ENCODE measurements around the gene FLVCR2. TPM values are rescaled to one million over a fixed set of nuclear protein-coding genes. Genes with fewer than 3 reads are reported as not detected.

Gene FLVCR2
- polyA plus RNA-seq, 1 donor from 2014 or later, result not detected

DNA sequence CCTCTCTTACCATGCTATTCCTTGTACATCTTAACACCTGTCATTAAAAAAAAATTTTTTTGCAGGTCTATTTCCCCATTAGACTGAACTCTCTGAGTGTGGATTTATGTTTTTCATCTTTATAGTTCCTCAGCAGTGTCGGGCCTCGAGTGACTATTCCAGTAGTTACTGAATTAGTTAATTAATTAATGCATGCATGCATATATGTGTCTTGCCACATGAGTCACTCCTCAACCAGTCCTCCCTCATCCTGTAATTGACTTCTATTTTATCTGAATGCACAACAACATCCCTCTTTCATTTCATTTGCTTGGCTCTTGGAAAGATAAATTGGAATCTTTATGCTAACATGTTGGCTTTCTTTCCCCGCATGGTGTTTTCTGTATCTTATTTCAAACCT, 46.6 kb downstream of the FLVCR2 start:
- H4K20me1 ChIP-seq (ENCODE audit: insufficient read depth), result no peaks in the 10 kb centered on the region
- H3K27me3 ChIP-seq (ENCODE audit: insufficient read depth, low read depth, low read length), result no peaks in the 10 kb centered on the region

DNA sequence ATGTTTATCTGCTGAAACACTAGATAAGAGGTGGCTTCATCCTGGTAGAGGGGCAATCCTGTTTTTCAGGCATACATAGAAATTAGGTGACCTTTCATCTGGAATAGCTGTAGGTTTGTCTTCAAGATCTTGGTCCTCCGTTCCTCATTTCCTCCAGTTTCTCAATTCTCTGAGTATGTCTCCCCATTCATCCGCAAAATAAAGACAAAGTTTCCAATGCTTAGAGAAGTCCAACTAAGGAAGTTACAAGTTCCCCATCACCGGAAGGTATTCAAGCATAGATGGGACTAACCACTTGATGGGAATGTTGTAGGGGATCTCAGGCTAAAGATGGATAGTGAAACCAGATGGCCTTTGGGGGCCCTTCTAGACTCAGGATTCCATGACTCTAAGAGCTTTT, 48.0 kb downstream of the FLVCR2 start:
- Histone ChIP-seq H3K4me2 (ENCODE audit: low read length) (no peak overlapping the region), H3K36me3 (ENCODE audit: insufficient read depth, low read length) (no peaks in the 10 kb centered on the region), H3F3A (ENCODE audit: insufficient read depth, low read length, poor library complexity, severe bottlenecking) (no peaks in the 10 kb centered on the region), H3K4me3 (ENCODE audit: low read length) (no peak overlapping the region), H3K79me2 (replicated peaks; ENCODE audit: insufficient read depth, low read length) (no peaks in the 10 kb centered on the region), H3K9ac (ENCODE audit: low read length) (no peak overlapping the region), H3K9me3 (ENCODE audit: low read length) (no peaks in the 10 kb centered on the region), H2AFZ (ENCODE audit: low read depth, low read length) (no peak overlapping the region), H3K27me3 (ENCODE audit: insufficient read depth, low read depth, low read length) (no peaks in the 10 kb centered on the region), H4K20me1 (ENCODE audit: insufficient read depth) (no peaks in the 10 kb centered on the region), H3K27ac (ENCODE audit: low read length) (no peak overlapping the region), H3K9me2 (ENCODE audit: insufficient read depth, low read length) (no peaks in the 10 kb centered on the region)
- TF ChIP-seq POLR2AphosphoS5 (IDR thresholded peaks at IDR 0.05) (no peak), TAF1 (IDR thresholded peaks at IDR 0.05; ENCODE audit: low read depth) (no peak)

More for the DNA sequence above, 46.6 kb downstream of the FLVCR2 start:
- Histone ChIP-seq H2AFZ (ENCODE audit: low read depth, low read length) (no peak overlapping the region), H3K4me3 (ENCODE audit: low read length) (no peak overlapping the region), H3K4me2 (ENCODE audit: low read length) (no peak overlapping the region), H3K36me3 (ENCODE audit: insufficient read depth, low read length) (no peaks in the 10 kb centered on the region), H3K79me2 (replicated peaks; ENCODE audit: insufficient read depth, low read length) (no peaks in the 10 kb centered on the region), H3K9ac (ENCODE audit: low read length) (no peak overlapping the region), H3K9me3 (ENCODE audit: low read length) (no peaks in the 10 kb centered on the region), H3K9me2 (ENCODE audit: insufficient read depth, low read length) (no peaks in the 10 kb centered on the region), H3K27ac (ENCODE audit: low read length) (no peak overlapping the region), H3F3A (ENCODE audit: insufficient read depth, low read length, poor library complexity, severe bottlenecking) (no peaks in the 10 kb centered on the region)
- TF ChIP-seq, protein P1, sequence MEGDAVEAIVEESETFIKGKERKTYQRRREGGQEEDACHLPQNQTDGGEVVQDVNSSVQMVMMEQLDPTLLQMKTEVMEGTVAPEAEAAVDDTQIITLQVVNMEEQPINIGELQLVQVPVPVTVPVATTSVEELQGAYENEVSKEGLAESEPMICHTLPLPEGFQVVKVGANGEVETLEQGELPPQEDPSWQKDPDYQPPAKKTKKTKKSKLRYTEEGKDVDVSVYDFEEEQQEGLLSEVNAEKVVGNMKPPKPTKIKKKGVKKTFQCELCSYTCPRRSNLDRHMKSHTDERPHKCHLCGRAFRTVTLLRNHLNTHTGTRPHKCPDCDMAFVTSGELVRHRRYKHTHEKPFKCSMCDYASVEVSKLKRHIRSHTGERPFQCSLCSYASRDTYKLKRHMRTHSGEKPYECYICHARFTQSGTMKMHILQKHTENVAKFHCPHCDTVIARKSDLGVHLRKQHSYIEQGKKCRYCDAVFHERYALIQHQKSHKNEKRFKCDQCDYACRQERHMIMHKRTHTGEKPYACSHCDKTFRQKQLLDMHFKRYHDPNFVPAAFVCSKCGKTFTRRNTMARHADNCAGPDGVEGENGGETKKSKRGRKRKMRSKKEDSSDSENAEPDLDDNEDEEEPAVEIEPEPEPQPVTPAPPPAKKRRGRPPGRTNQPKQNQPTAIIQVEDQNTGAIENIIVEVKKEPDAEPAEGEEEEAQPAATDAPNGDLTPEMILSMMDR (IDR thresholded peaks at IDR 0.05; ENCODE audit: poor library complexity, severe bottlenecking), result no peak
- TF ChIP-seq TAF1 (IDR thresholded peaks at IDR 0.05; ENCODE audit: low read depth) (no peak), MXI1 (conservative IDR thresholded peaks at IDR 0.05; ENCODE audit: poor library complexity, severe bottlenecking) (no peak), EP300 (conservative IDR thresholded peaks at IDR 0.05; ENCODE audit: poor library complexity, severe bottlenecking) (no peak), POLR2AphosphoS5 (IDR thresholded peaks at IDR 0.05) (no peak), EZH2 (IDR thresholded peaks at IDR 0.05; ENCODE audit: borderline replicate concordance, insufficient read depth, low read length, poor library complexity, severe bottlenecking) (no peak), RAD21 (conservative IDR thresholded peaks at IDR 0.05) (no peak), SMC3 (conservative IDR thresholded peaks at IDR 0.05; ENCODE audit: poor library complexity) (no peak)
- TF ChIP-seq, protein P2, sequence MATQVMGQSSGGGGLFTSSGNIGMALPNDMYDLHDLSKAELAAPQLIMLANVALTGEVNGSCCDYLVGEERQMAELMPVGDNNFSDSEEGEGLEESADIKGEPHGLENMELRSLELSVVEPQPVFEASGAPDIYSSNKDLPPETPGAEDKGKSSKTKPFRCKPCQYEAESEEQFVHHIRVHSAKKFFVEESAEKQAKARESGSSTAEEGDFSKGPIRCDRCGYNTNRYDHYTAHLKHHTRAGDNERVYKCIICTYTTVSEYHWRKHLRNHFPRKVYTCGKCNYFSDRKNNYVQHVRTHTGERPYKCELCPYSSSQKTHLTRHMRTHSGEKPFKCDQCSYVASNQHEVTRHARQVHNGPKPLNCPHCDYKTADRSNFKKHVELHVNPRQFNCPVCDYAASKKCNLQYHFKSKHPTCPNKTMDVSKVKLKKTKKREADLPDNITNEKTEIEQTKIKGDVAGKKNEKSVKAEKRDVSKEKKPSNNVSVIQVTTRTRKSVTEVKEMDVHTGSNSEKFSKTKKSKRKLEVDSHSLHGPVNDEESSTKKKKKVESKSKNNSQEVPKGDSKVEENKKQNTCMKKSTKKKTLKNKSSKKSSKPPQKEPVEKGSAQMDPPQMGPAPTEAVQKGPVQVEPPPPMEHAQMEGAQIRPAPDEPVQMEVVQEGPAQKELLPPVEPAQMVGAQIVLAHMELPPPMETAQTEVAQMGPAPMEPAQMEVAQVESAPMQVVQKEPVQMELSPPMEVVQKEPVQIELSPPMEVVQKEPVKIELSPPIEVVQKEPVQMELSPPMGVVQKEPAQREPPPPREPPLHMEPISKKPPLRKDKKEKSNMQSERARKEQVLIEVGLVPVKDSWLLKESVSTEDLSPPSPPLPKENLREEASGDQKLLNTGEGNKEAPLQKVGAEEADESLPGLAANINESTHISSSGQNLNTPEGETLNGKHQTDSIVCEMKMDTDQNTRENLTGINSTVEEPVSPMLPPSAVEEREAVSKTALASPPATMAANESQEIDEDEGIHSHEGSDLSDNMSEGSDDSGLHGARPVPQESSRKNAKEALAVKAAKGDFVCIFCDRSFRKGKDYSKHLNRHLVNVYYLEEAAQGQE (IDR thresholded peaks at IDR 0.05; ENCODE audit: borderline replicate concordance), result no peak

DNA sequence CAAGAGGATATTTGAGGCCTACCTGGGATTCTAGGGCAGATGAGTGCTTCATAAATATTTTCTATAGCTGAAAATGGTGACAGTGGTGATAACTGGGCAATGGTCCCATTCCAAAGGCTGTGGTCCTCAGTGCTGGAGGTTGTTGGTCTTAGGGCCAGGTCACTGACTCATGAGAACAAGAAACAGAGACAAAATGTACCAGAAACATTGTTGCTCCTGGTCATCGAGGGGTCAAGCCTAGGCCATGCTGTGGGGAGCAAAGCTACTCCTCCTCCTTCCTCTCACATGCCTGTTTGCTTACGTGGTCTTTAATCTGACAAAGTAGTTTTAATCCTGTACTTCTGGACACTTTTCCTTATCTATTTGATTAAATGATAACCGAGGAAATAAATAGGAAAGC, 48.4 kb downstream of the FLVCR2 start:
- Histone ChIP-seq H3K9me3 (ENCODE audit: low read length) (no peaks in the 10 kb centered on the region), H3K36me3 (ENCODE audit: insufficient read depth, low read length) (no peaks in the 10 kb centered on the region), H3K9me2 (ENCODE audit: insufficient read depth, low read length) (no peaks in the 10 kb centered on the region), H3F3A (ENCODE audit: insufficient read depth, low read length, poor library complexity, severe bottlenecking) (no peaks in the 10 kb centered on the region), H3K4me2 (ENCODE audit: low read length) (no peak overlapping the region), H3K9ac (ENCODE audit: low read length) (no peak overlapping the region), H3K27me3 (ENCODE audit: insufficient read depth, low read depth, low read length) (no peaks in the 10 kb centered on the region), H3K79me2 (replicated peaks; ENCODE audit: insufficient read depth, low read length) (no peaks in the 10 kb centered on the region), H4K20me1 (ENCODE audit: insufficient read depth) (no peaks in the 10 kb centered on the region), H3K4me3 (ENCODE audit: low read length) (no peak overlapping the region), H2AFZ (ENCODE audit: low read depth, low read length) (no peak overlapping the region), H3K27ac (ENCODE audit: low read length) (no peak overlapping the region)
- TF ChIP-seq, protein P2 (IDR thresholded peaks at IDR 0.05; ENCODE audit: borderline replicate concordance), result no peak
- TF ChIP-seq TAF1 (IDR thresholded peaks at IDR 0.05; ENCODE audit: low read depth) (no peak), RAD21 (conservative IDR thresholded peaks at IDR 0.05) (no peak), MXI1 (conservative IDR thresholded peaks at IDR 0.05; ENCODE audit: poor library complexity, severe bottlenecking) (no peak), POLR2AphosphoS5 (IDR thresholded peaks at IDR 0.05) (no peak), EP300 (conservative IDR thresholded peaks at IDR 0.05; ENCODE audit: poor library complexity, severe bottlenecking) (no peak)

All from neural cell (in vitro differentiated cells).